ENCODE data around the gene WDR35.
"Not testable (repeated sequence)": the region's sequence is repeated elsewhere in the genome, so short reads cannot be mapped to it uniquely, and the experiment has no call there.

Gene WDR35

GRCh38 chr2:19881221-19881907, 108.5 kb downstream of the WDR35 start (continued):
- TF ChIP-seq CSRNP3 (CRISPR knock-in tag; IDR thresholded peaks at IDR 0.05), result no peak
- no peak for TF ChIP-seq ISL1 (CRISPR knock-in tag; IDR thresholded peaks at IDR 0.05)
- no peak for TF ChIP-seq ZFP30 (CRISPR knock-in tag; IDR thresholded peaks at IDR 0.05)

- not testable (repeated sequence) for ATAC-seq
Observed at GRCh38 chr2:19880191-19880590, 109.7 kb downstream of the WDR35 start.

- TF ChIP-seq ZNF565 (CRISPR knock-in tag; conservative IDR thresholded peaks at IDR 0.05; ENCODE audit: low read depth) (no peak), PPARA (CRISPR knock-in tag; IDR thresholded peaks at IDR 0.05; ENCODE audit: borderline replicate concordance) (no peak), ESRRG (CRISPR knock-in tag; IDR thresholded peaks at IDR 0.05) (no peak), PATZ1 (CRISPR knock-in tag; IDR thresholded peaks at IDR 0.05; ENCODE audit: borderline replicate concordance) (no peak), ZNF8 (CRISPR knock-in tag; IDR thresholded peaks at IDR 0.05) (no peak), GLIS3 (CRISPR knock-in tag; IDR thresholded peaks at IDR 0.05) (no peak), BACH2 (CRISPR knock-in tag; IDR thresholded peaks at IDR 0.05; ENCODE audit: borderline replicate concordance) (no peak), ISL1 (CRISPR knock-in tag; IDR thresholded peaks at IDR 0.05) (no peak), TSHZ2 (CRISPR knock-in tag; IDR thresholded peaks at IDR 0.05) (no peak), ZFP3 (CRISPR knock-in tag; IDR thresholded peaks at IDR 0.05) (no peak), CSDC2 (CRISPR knock-in tag; IDR thresholded peaks at IDR 0.05) (no peak), ARNTL (CRISPR knock-in tag; IDR thresholded peaks at IDR 0.05; ENCODE audit: borderline replicate concordance, low read depth) (no peak), POU6F1 (CRISPR knock-in tag; IDR thresholded peaks at IDR 0.05; ENCODE audit: borderline replicate concordance, low read depth) (no peak), ZC3H10 (CRISPR knock-in tag; IDR thresholded peaks at IDR 0.05) (no peak), ZFP30 (CRISPR knock-in tag; IDR thresholded peaks at IDR 0.05) (no peak), TOX (CRISPR knock-in tag; IDR thresholded peaks at IDR 0.05; ENCODE audit: borderline replicate concordance) (no peak), OSR1 (CRISPR knock-in tag; IDR thresholded peaks at IDR 0.05) (no peak), RARB (CRISPR knock-in tag; IDR thresholded peaks at IDR 0.05) (no peak)
- ATAC-seq, result no peak
Observed at GRCh38 chr2:19879120-19879519, 110.8 kb downstream of the WDR35 start.

GRCh38 chr2:19878268-19879046, 111.4 kb downstream of the WDR35 start:
- TF ChIP-seq ZFP30 (CRISPR knock-in tag; IDR thresholded peaks at IDR 0.05) (no peak), ARNTL (CRISPR knock-in tag; IDR thresholded peaks at IDR 0.05; ENCODE audit: borderline replicate concordance, low read depth) (no peak), TCF4 (CRISPR knock-in tag; IDR thresholded peaks at IDR 0.05; ENCODE audit: borderline replicate concordance) (no peak), ESRRG (CRISPR knock-in tag; IDR thresholded peaks at IDR 0.05) (no peak)
- no peak for ATAC-seq
